Heart right ventricle (tissue), 16 donors: ENCODE data around the gene HEATR3. TPM values are rescaled to one million over a fixed set of nuclear protein-coding genes. Genes with fewer than 3 reads are reported as not detected.

Experiments used
- ATAC-seq, 8 donors: fragments of 200-7000 bp; cut with Tn5 transposase; one replicate each; pipeline ENCODE4 v1.9.1; 2020; ENCODE audit warnings: mild to moderate bottlenecking in 8 of 8, moderate library complexity in 8 of 8, moderate number of reproducible peaks in 1 of 8
- DNase-seq, 2 donors: peaks; one replicate each; pipeline ENCODE4 v3.0.0-alpha.2; 2020
- H3K27ac ChIP-seq, 10 donors: fragments of 200-600 bp; sonication (generic) in 2 of 10; one replicate each; pipeline versions ENCODE4 v1.5.0 to v1.8.0; 2020 to 2022; ENCODE audit warnings: mild to moderate bottlenecking in 3 of 10
- H3K27me3 ChIP-seq, 7 donors: fragments of 200-600 bp; one replicate each; pipeline ENCODE4 v1.8.0; 2021 to 2022; ENCODE audit warnings: mild to moderate bottlenecking in 2 of 7
- H3K36me3 ChIP-seq, 9 donors: fragments of 200-600 bp; sonication (generic) in 1 of 9; one replicate each; pipeline versions ENCODE4 v1.5.0 to v1.8.0; 2020 to 2022; ENCODE audit warnings: mild to moderate bottlenecking in 2 of 9
- H3K4me1 ChIP-seq, 9 donors: fragments of 200-600 bp; sonication (generic) in 1 of 9; one replicate each; pipeline versions ENCODE4 v1.5.0 to v1.8.0; 2020 to 2022; ENCODE audit warnings: mild to moderate bottlenecking in 4 of 9
- H3K4me3 ChIP-seq, 10 donors: fragments of 200-600 bp; sonication (generic) in 2 of 10; one replicate each; pipeline versions ENCODE4 v1.5.0 to v1.8.0; 2020 to 2022; ENCODE audit warnings: mild to moderate bottlenecking in 7 of 10, moderate library complexity in 2 of 10
- H3K9me3 ChIP-seq, 11 donors: fragments of 200-600 bp in 10 of 11; sonication (generic) in 2 of 11; one replicate each; pipeline versions ENCODE4 v1.5.0 to v1.8.0; 2013 to 2022; ENCODE audit warnings: mild to moderate bottlenecking in 2 of 11, control low read depth in 1 of 11, moderate library complexity in 1 of 11
- WGBS, 2 donors: extraction: QIAGEN DNeasy Blood & Tissue Kit; methylation state at CpG; one replicate each; pipeline ENCODE4 v1.1.7; 2013; ENCODE audit warnings: inconsistent platforms in 1 of 2; 5-methylcytosine and 5-hydroxymethylcytosine counted together
- intact Hi-C, 10 donors: fragments of 100-400 bp; cut with DNase I; formaldehyde crosslinking; loops; one replicate each; pipeline versions ENCODE4 v1.11.1 to v1.14.2; 2022
- polyA plus RNA-seq, 2 donors: library from polyadenylated mRNA; stranded (reverse); fragments of 200-250 nt; gene quantifications; one replicate each; pipeline ENCODE4 v1.2.3, GENCODE V29; 2013
- total RNA-seq, 10 donors: library from RNA; stranded (reverse); fragmentation: NEBNext Ultra II Directional in 3 of 10; extraction: Animal tissue kit (Norgen Biotek cat#: 25700) in 3 of 10; gene quantifications; one replicate each; pipeline versions ENCODE4 v1.2.1 to v1.2.4, GENCODE V29; 2021 to 2023
- TF ChIP-seq, protein P1 (sequence below), 9 donors: fragments of 200-600 bp; sonication (generic) in 2 of 9; IDR thresholded peaks; one replicate each; pipeline versions ENCODE4 v1.5.0 to v1.8.0; 2021 to 2022; ENCODE audit warnings: antibody characterized with exemption in 9 of 9, mild to moderate bottlenecking in 5 of 9, moderate library complexity in 1 of 9
- donor health status: Arrhythmogenic right ventricular cardiomyopathy.
- donor health status: ischemic (EF 13 %, LVEDD 7.1; RV severe dilation, severe dysfunction).
- donor health status: healthy with polysubstance abuse.
- donor health status: DM: no; HTN: yes; CAD: no.
- donor health status: DM: no; HTN: no; CAD: no.
- donor health status: ischemic (EF 25% LVEDD 6.9; RV normal size, moderate dysfunction).
- donor health status: ischemic (EF 25% LVEDD 5.7; RV mildly dilated, moderate dysfunction).
- donor health status: healthy.
- donor health status: DM: yes; HTN: yes; CAD: no.
- donor health status: Ischemic cardiomyopathy.
- donor health status: ischemic (EF 35%, LVEDD 5.7; RV mildly dilated, moderate dysfunction).
- donor health status: nonischemic (EF 11% LVEDD 7.7; RV severe dilation, severe dysfunction).
- donor health status: DM: yes; HTN: yes; CAD: no.
- donor health status: PGD.
- donor health status: ischemic (EF 29% LVEDD 5.4; RV normal size, mild dysfunction).
- donor health status: nonischemic (EF 23%, LVEDD 6.1; RV moderate dilation, normal function).

HEATR3 gene
- total and polyA plus RNA-seq, 12 donors: 3.8 to 15.8 (median 10.3) TPM

DNA sequence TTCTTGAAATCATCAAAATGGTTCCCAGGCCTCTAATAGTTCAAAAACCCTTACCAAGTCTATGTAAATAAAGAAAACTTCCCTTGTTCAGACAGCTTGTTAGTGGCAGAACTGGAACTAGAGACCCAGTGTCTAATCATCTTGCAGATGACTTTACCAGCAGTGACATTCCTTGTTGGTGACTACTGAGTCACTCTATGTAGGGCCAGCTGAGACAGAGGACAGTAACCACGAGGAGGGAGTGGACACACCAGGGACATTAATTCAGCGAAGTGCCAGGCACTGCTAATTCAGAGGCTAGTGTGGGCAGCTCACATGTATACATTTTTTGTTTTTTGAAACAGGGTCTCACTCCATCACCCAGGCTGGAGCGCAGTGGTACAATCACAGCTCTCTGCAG is 6.1 kb upstream of the HEATR3 start:
- no peaks in the 10 kb centered on the region for H3K27me3 ChIP-seq
- TF ChIP-seq, protein P1, sequence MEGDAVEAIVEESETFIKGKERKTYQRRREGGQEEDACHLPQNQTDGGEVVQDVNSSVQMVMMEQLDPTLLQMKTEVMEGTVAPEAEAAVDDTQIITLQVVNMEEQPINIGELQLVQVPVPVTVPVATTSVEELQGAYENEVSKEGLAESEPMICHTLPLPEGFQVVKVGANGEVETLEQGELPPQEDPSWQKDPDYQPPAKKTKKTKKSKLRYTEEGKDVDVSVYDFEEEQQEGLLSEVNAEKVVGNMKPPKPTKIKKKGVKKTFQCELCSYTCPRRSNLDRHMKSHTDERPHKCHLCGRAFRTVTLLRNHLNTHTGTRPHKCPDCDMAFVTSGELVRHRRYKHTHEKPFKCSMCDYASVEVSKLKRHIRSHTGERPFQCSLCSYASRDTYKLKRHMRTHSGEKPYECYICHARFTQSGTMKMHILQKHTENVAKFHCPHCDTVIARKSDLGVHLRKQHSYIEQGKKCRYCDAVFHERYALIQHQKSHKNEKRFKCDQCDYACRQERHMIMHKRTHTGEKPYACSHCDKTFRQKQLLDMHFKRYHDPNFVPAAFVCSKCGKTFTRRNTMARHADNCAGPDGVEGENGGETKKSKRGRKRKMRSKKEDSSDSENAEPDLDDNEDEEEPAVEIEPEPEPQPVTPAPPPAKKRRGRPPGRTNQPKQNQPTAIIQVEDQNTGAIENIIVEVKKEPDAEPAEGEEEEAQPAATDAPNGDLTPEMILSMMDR (IDR thresholded peaks at IDR 0.05): no peak
- no peaks in the 10 kb centered on the region for H3K36me3 ChIP-seq
- no peak overlapping the region for H3K4me3 ChIP-seq
- intact Hi-C loops: loop anchor here in 1 of 10 donors (10.0 kb wide), 1 partner anchor 155 kb away; no protein-coding TSS in a partner anchor
- no peak overlapping the region for H3K27ac ChIP-seq
- DNase-seq (no peak), ATAC-seq (no peak)
- peaks cover 0 to 21% (median 12%) of the 10 kb centered on the region in 11 donors for H3K9me3 ChIP-seq
- no peaks in the 10 kb centered on the region for H3K4me1 ChIP-seq
- WGBS, 2 donors: 73 to 79% methylated on average over 3 of the region's 3 CpGs

DNA sequence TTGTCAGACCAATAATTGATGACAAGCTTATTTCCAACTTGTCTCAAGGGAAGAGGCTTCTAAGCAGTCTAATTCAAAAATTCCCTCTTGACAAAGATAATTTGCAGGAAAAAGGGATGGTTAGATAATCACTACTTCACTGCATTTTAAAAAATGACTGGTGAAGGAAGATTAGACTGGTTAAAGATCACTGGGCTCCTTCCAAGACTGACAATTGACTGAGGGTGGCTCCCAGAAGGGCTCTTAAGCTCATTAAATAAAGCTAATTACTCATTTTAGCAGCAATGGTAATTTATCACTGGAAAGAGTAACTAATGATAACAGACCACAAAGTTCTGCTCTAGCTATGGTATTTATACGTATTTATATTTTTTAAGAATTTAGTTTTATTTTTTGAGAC is 4.4 kb upstream of the HEATR3 start:
- WGBS, 2 donors: 52 to 58% methylated on average over 1 of the region's 1 CpG
- DNase-seq: no peak
- Histone ChIP-seq H3K36me3 (no peaks in the 10 kb centered on the region), H3K9me3 (peaks cover 0 to 9% (median 4%) of the 10 kb centered on the region in 11 donors), H3K27me3 (no peaks in the 10 kb centered on the region), H3K4me3 (no peak overlapping the region), H3K27ac (no peak overlapping the region), H3K4me1 (peaks cover 0 to 5% (median 0%) of the 10 kb centered on the region in 9 donors)
- TF ChIP-seq, protein P1 (IDR thresholded peaks at IDR 0.05): no peak
- ATAC-seq: no peak
- intact Hi-C loops: loop anchor here in 1 of 10 donors (10.0 kb wide), 1 partner anchor 153 kb away; no protein-coding TSS in a partner anchor

DNA sequence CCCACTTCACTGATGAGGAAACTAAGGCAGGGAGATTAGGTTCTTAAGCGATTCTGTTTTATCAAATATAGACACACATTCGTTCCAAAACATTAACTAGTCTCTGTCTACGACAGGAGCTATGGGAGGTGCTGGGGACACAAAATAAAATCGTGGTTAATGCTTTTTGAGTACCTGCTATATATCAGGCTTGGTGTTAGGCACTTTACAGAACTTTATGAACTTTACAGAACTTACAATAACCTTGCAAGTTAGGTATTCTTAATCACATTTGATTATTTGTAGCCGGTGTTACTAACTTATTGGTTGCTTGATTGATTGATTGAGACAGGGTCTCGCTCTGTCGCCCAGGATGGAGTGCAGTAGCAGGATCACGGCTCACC is 538 bp upstream of the HEATR3 start:
- Histone ChIP-seq H3K4me3 (peak overlapping the region in 8 of 10 donors; percentile 70 to 100 (median 95)), H3K36me3 (peaks cover 0 to 16% (median 8%) of the 10 kb centered on the region in 9 donors), H3K27ac (peak overlapping the region in 9 of 10 donors; percentile 87 to 100 (median 96)), H3K27me3 (no peaks in the 10 kb centered on the region), H3K9me3 (no peaks in the 10 kb centered on the region), H3K4me1 (peaks cover 11 to 32% (median 25%) of the 10 kb centered on the region in 9 donors)
- ATAC-seq (no peak), DNase-seq (no peak)
- TF ChIP-seq, protein P1 (IDR thresholded peaks at IDR 0.05): no peak
- intact Hi-C loops: loop anchor here in 7 of 10 donors (2.0 to 10.0 kb wide), 6 partner anchors 38 to 150 kb away; partner anchors contain the start of genes TENT4B (in 5 of the 7) and CNEP1R1 (in 3 of the 7)
- WGBS, 2 donors: 83 to 86% methylated on average over 8 of the region's 8 CpGs

DNA sequence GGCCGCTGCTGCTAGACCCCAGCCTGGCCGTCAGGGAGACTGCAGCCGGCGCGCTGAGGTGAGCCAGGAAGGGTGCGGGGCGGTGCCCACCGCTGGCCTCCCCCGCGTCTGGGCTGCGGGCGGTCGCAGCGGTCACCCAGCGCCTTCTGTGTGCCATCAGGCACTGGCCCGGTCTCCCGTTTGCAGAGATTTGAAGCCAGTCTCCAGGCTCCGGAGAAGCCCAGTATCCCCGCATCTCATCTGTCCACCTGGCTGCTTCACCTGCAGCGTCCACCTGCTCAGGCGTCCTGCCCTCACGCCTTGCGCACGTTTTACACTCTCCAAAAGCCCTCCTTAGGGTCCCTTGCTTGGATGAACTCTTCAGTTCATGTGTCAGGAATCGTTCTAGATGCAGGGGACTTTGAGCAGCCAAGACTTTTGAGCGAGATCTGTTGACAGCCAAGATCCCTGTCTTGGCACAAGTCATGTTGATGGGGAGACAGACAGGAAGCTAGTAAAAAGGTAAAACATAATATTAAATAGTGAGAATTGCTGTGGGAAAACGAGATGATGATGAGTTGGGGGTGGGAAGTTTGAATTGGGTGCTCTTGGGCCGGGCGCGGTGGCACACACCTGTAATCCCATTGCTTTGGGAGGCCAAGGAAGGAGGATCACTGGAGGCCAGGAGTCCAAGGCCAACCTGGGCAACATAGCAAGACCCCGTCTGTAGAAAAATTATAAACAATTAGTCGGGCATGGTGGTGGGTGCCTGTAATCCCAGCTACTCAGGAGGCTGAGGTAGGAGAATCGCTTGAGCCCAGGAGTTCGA is 916 bp downstream of the HEATR3 start:
- H3K4me3 ChIP-seq: peak overlapping the region; percentile 70 to 100 (median 92)
- H3K36me3 ChIP-seq: peaks cover 0 to 31% (median 9%) of the 10 kb centered on the region in 9 donors
- peaks cover 11 to 32% (median 25%) of the 10 kb centered on the region in 9 donors for H3K4me1 ChIP-seq
- TF ChIP-seq, protein P1 (IDR thresholded peaks at IDR 0.05): no peak
- peak overlapping the region; percentile 87 to 100 (median 96) for H3K27ac ChIP-seq
- no peak for DNase-seq
- intact Hi-C loops: loop anchor here in 9 of 10 donors (2.0 to 10.0 kb wide), 8 partner anchors 39 to 148 kb away; partner anchors contain the start of genes TENT4B (in 5 of the 9) and CNEP1R1 (in 3 of the 9)
- WGBS, 2 donors: 24 to 25% methylated on average over 34 of the region's 34 CpGs
- H3K27me3 ChIP-seq: no peaks in the 10 kb centered on the region
- ATAC-seq: no peak
- H3K9me3 ChIP-seq: no peaks in the 10 kb centered on the region
